HG02610 (cell line): ENCODE measurements around the gene ZC3H14.

Experiments
- ATAC-seq: cut with Tn5 transposase; IDR thresholded peaks from one replicate; pipeline ENCODE4 v1.9.1; 2021; ENCODE audit warnings: mild to moderate bottlenecking, moderate library complexity; ENCODE audit not compliant: unreplicated experiment

Gene ZC3H14

DNA sequence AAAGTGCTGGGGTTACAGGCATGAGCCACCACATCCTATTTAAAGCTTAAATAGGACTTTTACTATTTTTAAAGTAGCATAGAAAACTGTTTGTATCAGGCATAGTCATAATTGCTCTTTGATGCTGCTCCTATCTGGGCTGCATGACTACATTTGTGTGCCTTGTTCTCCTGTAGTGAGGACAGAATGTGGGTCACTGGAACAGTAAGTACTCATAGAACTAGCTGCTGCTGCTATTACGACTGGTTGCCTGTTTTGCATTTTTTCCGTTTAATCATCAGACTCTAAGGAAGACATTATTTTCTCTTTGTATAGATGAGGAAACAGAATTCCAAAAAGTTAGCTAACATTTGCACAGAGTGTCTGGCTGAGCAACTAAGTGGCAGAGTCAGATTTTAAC, 42.8 kb downstream of the ZC3H14 start:
- ATAC-seq: no peak

DNA sequence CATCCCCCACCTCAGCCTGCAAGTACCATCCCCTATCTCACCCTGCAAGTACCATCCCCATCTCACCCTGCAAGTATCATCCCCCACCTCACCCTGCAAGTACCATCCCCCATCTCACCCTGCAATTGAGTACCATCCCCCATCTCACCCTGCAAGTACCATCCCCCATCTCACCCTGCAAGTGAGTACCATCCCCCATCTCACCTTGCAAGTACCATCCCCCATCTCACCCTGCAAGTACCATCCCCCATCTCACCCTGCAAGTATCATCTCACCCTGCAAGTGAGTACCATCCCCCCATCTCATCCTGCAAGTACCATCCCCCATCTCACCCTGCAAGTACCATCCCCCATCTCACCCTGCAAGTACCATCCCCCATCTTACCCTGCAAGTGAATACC, 45.0 kb downstream of the ZC3H14 start:
- ATAC-seq: no peak

- ATAC-seq: no peak
Observed at GRCh38 chr14:88611878-88612277, 49.0 kb downstream of the ZC3H14 start.

- no peak for ATAC-seq
Observed at GRCh38 chr14:88612981-88613380, 50.1 kb downstream of the ZC3H14 start.

- ATAC-seq: peak; percentile 51
Observed at GRCh38 chr14:88613552-88614010, 50.7 kb downstream of the ZC3H14 start.

- peak; percentile 59 for ATAC-seq
Observed at GRCh38 chr14:88614218-88614907, 51.5 kb downstream of the ZC3H14 start.

- ATAC-seq: no peak
Observed at GRCh38 chr14:88616697-88617096, 53.9 kb downstream of the ZC3H14 start.

GRCh38 chr14:88617479-88617878, 54.6 kb downstream of the ZC3H14 start:
- ATAC-seq: no peak

DNA sequence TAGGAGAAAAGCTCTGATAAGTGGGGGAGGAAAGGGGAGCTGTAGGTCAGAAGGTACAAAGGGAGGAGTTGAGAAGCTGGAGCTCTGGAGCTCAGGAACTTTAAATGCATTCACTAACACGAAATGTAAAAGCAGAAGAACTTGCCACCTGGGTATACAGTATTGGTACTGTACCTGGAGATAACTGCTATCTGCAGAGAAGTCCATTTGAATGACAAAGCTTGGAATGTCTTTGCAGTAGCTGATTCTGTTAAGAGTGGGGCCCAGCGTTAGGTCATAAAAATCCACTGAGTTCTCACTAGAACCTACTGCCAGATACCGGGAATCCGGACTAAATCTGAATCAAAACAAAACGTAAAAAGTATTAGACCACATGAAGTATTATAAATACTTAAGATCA, 55.6 kb downstream of the ZC3H14 start:
- no peak for ATAC-seq

- ATAC-seq: no peak
Observed at GRCh38 chr14:88621100-88621499, 58.3 kb downstream of the ZC3H14 start.

- no peak for ATAC-seq
Observed at GRCh38 chr14:88625671-88626070, 62.8 kb downstream of the ZC3H14 start.

- ATAC-seq: no peak
Observed at GRCh38 chr14:88628033-88628432, 65.2 kb downstream of the ZC3H14 start.

DNA sequence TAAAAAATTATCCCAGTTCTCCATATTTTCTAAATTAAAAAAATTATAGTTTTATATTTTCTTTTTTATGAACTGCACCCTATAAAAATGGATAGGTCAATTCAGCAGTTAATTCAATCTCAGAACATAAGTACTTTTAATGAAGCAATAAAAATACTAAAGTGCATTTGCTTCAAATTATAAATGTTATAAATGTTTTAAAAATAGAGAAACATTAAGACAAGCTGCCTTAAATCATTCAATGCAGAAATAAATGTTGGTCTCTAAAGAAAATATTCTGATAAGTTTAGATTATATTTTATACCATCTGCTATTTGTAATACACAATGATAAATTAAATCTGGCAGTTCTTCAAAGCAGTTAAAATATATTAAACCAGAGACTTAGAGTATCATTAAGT, 65.6 kb downstream of the ZC3H14 start:
- no peak for ATAC-seq

DNA sequence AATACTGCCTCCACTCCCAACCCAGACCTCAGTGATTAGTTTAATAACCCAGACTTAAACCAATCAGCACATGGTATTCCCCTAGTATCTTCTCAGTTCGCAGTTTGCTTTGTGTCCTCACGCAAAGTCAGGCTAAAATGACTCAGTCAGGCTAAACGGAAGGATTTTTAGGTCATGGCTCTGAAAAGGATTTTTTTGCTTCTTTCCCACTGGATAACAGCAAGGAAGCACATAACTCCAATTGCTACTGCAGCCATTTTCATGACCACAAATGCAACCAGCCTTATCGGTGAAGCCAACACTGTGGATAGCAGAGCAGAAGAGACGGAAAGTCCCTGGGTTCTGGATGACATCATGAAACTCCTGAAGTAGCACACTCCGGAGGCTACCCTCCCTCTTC, 67.7 kb downstream of the ZC3H14 start:
- no peak for ATAC-seq

DNA sequence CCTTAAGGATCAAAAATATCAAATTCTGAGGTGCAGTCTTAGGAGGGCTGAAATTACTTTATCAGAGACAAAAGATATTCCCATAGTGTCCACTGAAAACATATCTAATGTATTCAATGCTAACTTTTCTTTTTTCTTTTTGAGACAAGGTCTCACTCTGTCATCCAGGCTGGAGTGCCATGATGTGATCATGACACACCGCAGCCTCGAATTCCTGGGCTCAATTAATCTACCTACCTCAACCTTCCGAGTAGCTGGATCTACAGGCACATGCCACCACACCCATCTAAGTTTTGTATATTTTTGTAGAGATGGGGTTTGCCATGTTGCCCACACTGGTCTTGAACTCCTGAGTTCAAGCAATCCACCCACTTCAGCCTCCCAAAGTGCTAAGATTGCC, 68.3 kb downstream of the ZC3H14 start:
- ATAC-seq: no peak

GRCh38 chr14:88632512-88632911, 69.7 kb downstream of the ZC3H14 start:
- ATAC-seq: no peak

DNA sequence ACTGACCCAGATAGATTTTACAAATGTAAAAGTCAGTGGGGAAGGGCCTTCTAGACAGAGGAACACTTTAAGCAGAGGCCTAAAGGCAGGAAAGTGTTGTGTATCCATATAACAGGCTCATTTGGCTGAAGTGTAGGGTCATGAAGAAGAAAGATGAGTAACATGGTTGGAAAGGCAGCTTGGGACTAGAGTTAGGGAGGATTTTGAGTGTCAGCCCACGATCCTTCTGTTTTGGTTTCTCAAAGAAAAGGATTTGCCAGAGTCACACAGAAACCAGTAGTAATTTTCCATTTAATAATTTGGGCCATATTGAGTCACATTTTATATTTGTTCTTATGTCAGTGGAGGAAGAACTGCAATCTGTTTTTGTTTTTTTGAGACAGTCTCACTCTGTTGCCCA, 76.4 kb downstream of the ZC3H14 start:
- ATAC-seq: no peak

- no peak for ATAC-seq
Observed at GRCh38 chr14:88660056-88660455, 97.2 kb downstream of the ZC3H14 start.

DNA sequence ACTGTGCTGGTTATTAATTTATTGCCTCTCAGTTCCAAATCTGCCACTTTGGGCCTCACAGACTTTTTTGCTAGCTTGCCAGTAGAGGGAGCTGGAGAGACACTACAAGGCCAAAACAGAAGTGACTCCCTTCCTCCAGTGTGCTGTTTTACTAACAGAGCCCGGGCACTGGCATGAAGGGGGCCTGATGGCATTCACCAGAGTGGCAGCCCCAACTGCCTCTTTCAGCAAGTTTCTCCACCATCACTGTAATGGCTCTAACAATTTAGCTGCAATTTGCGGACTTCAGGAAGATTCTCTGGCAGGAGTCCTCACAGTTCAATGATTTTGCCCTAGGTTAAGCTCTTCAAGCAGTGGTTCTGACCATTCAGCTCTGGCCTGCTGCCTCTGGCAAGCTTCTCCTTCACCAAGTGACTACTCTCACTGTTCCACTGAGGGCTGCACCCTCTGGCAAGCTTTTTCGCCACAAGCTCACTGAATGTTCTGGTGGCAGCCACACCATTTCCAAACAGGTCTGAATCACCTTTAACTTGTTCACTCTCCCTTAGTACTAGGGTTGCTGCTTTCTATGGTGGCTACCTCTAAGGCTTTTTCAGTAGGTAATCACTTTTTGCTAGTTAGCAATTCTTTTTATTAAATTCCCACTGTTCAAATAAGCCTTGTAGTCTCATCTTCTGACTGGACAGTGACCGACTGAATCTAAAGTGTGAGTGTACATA, 104.9 kb downstream of the ZC3H14 start:
- peak; percentile 79 for ATAC-seq

- ATAC-seq: peak; percentile 76
Observed at GRCh38 chr14:88668448-88669116, 105.7 kb downstream of the ZC3H14 start.

GRCh38 chr14:88669346-88669745, 106.5 kb downstream of the ZC3H14 start:
- ATAC-seq: no peak
